Endothelial cell of umbilical vein (primary cell): ENCODE data around the gene SS18L1. TPM values are rescaled to one million over a fixed set of nuclear protein-coding genes. Genes with fewer than 3 reads are reported as not detected.

Experiments
- BruUV-seq: library from RNA; stranded (reverse); fragments of 400-500 nt; replicated peaks from 2 replicates; lab custom pipeline; 2021; lab: Mats Ljungman, UMichigan
- CTCF ChIA-PET: fragments of 300-600, 350-600 bp; sonication (Branson Sonifier 250); formaldehyde crosslinking; loops from one replicate; lab custom pipeline; 2021; ENCODE audit warnings: antibody characterized with exemption, inconsistent platforms; lab: Charles Lee
- POLR2A ChIA-PET: fragments of 300-600, 350-600 bp; sonication (Branson Sonifier 250); formaldehyde crosslinking; loops from one replicate; lab custom pipeline; 2021; ENCODE audit warnings: antibody characterized with exemption, inconsistent platforms; lab: Charles Lee
- DNase-seq: peaks from one replicate; pipeline ENCODE4 v3.0.0-alpha.2; 2011; ENCODE audit warnings: low read depth, low spot score
- FAIRE-seq: peaks from 2 replicates; lab custom pipeline; 2011; peaks lifted over from hg19 to GRCh38; lab: Jason Lieb, UNC
- H2AFZ ChIP-seq: 2 replicates; pipeline ENCODE4 v1.6.0; 2012; ENCODE audit warnings: low read depth, low read length, control low read depth, inconsistent platforms
- H3K27ac ChIP-seq: 2 replicates; pipeline ENCODE4 v1.5.1; 2011; ENCODE audit warnings: low read depth, mild to moderate bottlenecking, control low read depth, low read length, moderate library complexity; ENCODE audit not compliant: insufficient read depth
- H3K27me3 ChIP-seq, 2 experiments: 2 replicates each; pipeline versions ENCODE4 v1.6.0 to v1.6.1; 2011; ENCODE audit warnings: low read length in 2 of 2, mixed read lengths in 1 of 2; ENCODE audit not compliant: control insufficient read depth in 2 of 2, insufficient read depth in 2 of 2
- H3K36me3 ChIP-seq, 2 experiments: 2 replicates in 1 of 2; 3 replicates in 1 of 2; pipeline ENCODE4 v1.5.1; 2011; ENCODE audit warnings: low read length in 2 of 2, mild to moderate bottlenecking in 1 of 2, moderate library complexity in 1 of 2; ENCODE audit not compliant: control insufficient read depth in 2 of 2, insufficient read depth in 2 of 2; ENCODE audit errors: extremely low read depth in 1 of 2
- H3K4me1 ChIP-seq: 3 replicates; pipeline ENCODE4 v1.5.1; 2011; ENCODE audit warnings: mild to moderate bottlenecking, low read length; ENCODE audit not compliant: control insufficient read depth, insufficient read depth; ENCODE audit errors: extremely low read depth
- H3K4me2 ChIP-seq: 2 replicates; pipeline ENCODE4 v1.6.1; 2011; ENCODE audit warnings: low read length, control low read depth, mixed read lengths; ENCODE audit not compliant: insufficient read depth
- H3K4me3 ChIP-seq, 3 experiments: fragments of 200-600 bp in 1 of 3; sonication (generic), shearing (Covaris generic) in 1 of 3; replicated peaks in 1 of 3; 2 replicates each; pipeline ENCODE4 v1.5.1; 2011 to 2016; ENCODE audit warnings: control low read depth in 3 of 3, low read length in 3 of 3, mild to moderate bottlenecking in 2 of 3, inconsistent platforms in 1 of 3, low read depth in 1 of 3, moderate library complexity in 1 of 3; ENCODE audit not compliant: insufficient read depth in 1 of 3
- H3K79me2 ChIP-seq: 2 replicates; pipeline ENCODE4 v1.6.0; 2012; ENCODE audit warnings: low read length, inconsistent platforms; ENCODE audit not compliant: control insufficient read depth, insufficient read depth
- H3K9ac ChIP-seq: replicated peaks from 2 replicates; pipeline ENCODE3; 2011; ENCODE audit warnings: low read length, control low read depth; ENCODE audit not compliant: insufficient read depth; ENCODE audit errors: extremely low read depth
- H3K9me1 ChIP-seq: replicated peaks from 3 replicates; pipeline ENCODE4 v1.6.0; 2011; ENCODE audit warnings: mild to moderate bottlenecking, low read length; ENCODE audit not compliant: control insufficient read depth, insufficient read depth; ENCODE audit errors: extremely low read depth
- H3K9me3 ChIP-seq: replicated peaks from 2 replicates; pipeline ENCODE4 v1.5.1; 2012; ENCODE audit warnings: low read length, inconsistent platforms; ENCODE audit not compliant: control insufficient read depth, insufficient read depth
- H4K20me1 ChIP-seq: replicated peaks from 2 replicates; pipeline ENCODE3; 2011; ENCODE audit warnings: mild to moderate bottlenecking, low read length; ENCODE audit not compliant: control insufficient read depth, insufficient read depth; ENCODE audit errors: extremely low read depth
- CTCF ChIP-seq, 2 donors: IDR thresholded peaks; 1 replicate in 1 of 2; 2 replicates in 1 of 2; pipeline ENCODE4 v1.5.1; 2011; ENCODE audit warnings: low read length in 2 of 2, mild to moderate bottlenecking in 2 of 2, moderate library complexity in 2 of 2, control low read depth in 1 of 2, inconsistent platforms in 1 of 2, low read depth in 1 of 2; ENCODE audit not compliant: insufficient read depth in 1 of 2; ENCODE audit errors: extremely low read depth in 1 of 2
- EZH2 ChIP-seq: IDR thresholded peaks from 2 replicates; pipeline ENCODE4 v1.6.1; 2012; ENCODE audit warnings: borderline replicate concordance, low read depth, mild to moderate bottlenecking, moderate library complexity, low read length, inconsistent platforms; ENCODE audit not compliant: severe bottlenecking
- FOS ChIP-seq: IDR thresholded peaks from 2 replicates; pipeline ENCODE4 v1.6.1; 2011; ENCODE audit warnings: mild to moderate bottlenecking, low read length, moderate library complexity, borderline replicate concordance; ENCODE audit not compliant: insufficient read depth
- GATA2 ChIP-seq: IDR thresholded peaks from 2 replicates; pipeline ENCODE4 v1.7.0; 2011; ENCODE audit warnings: low read depth, mild to moderate bottlenecking, moderate library complexity, mixed read lengths, low read length; ENCODE audit not compliant: insufficient read length, insufficient read depth
- JUN ChIP-seq: IDR thresholded peaks from 2 replicates; pipeline ENCODE4 v1.6.1; 2011; ENCODE audit warnings: borderline replicate concordance, low read depth; ENCODE audit not compliant: insufficient read length, insufficient read depth
- MYC ChIP-seq: IDR thresholded peaks from one replicate; pipeline ENCODE4 v1.6.1; 2011; ENCODE audit warnings: mild to moderate bottlenecking, low read depth, low read length
- POLR2A ChIP-seq: IDR thresholded peaks from 2 replicates; pipeline ENCODE4 v1.6.1; 2012; ENCODE audit warnings: low read depth, mild to moderate bottlenecking, control low read depth, low read length
- POLR2AphosphoS5 ChIP-seq: IDR thresholded peaks from 2 replicates; pipeline ENCODE4 v1.6.1; 2012; ENCODE audit warnings: low read depth, mild to moderate bottlenecking, control low read depth, low read length, moderate library complexity; ENCODE audit not compliant: insufficient read depth
- dilution Hi-C: fragments of 300-500 bp; cut with MboI; formaldehyde crosslinking; loops from one replicate; pipeline ENCODE4 v1.15.0; 2019; ENCODE audit warnings: low sequenced_read_pairs; ENCODE audit not compliant: extremely low pct_ligation_motif_present
- intact Hi-C: fragments of 100-400 bp; cut with micrococcal nuclease; formaldehyde crosslinking; loops from one replicate; pipeline ENCODE4 v1.10.0; 2022
- polyA plus RNA-seq, 4 experiments: library from polyadenylated mRNA; depleted of rRNA in 3 of 4; stranded (reverse) in 3 of 4; unstranded in 1 of 4; fragments of >200 nt; gene quantifications; 2 replicates each; pipeline versions ENCODE4 v1.2.1 to v1.2.3, GENCODE V29; 2011 to 2012; ENCODE audit warnings: missing spikeins in 1 of 4
- total RNA-seq: library from RNA; stranded (reverse); gene quantifications from 2 replicates; pipeline ENCODE4 v1.2.3, GENCODE V29; 2021
- TF ChIP-seq, protein P1 (sequence below): IDR thresholded peaks from 2 replicates; pipeline ENCODE4 v1.6.1; 2011; ENCODE audit not compliant: insufficient read depth, insufficient read length

SS18L1 gene
- total and polyA plus RNA-seq, 2 donors (not counting 3 experiments of a cell fraction or from before 2014, with no cell fraction given), result 15.4 to 21.7 TPM

DNA sequence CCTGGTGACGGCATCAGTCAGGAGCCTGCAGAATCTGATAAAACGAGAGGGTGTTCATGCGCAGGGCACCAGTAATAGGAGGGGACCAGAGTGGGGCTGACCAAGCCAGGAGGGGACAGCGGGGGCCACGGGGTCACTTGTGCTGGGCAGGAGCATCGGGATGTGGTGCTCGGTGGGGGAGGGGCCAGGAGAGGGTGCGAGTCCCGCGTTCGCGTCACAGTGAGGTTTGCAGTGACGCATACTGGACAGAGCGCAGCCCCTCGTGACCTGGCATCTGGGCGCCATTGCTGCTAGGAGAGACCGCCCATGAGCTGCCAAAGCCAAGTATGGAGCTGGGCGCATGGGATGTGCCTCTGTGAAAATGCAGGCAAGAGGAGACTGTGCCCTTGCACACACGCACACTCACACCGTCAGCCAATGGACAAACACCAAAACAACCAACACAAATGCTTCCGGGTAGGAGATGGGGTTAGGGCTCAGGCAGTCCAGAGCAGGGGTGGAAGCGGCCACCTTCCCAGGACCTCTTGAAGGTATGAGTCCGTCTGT lies 25.4 kb downstream of the SS18L1 start:
- CTCF ChIA-PET, result no interaction called here
- dilution Hi-C loops, result no loop called here

More for the DNA sequence above, 25.4 kb downstream of the SS18L1 start:
- no peaks in the 10 kb centered on the region for H4K20me1 ChIP-seq
- no peak overlapping the region for H3K4me3 ChIP-seq
- no peaks in the 10 kb centered on the region for H3K4me1 ChIP-seq
- no peak overlapping the region for H2AFZ ChIP-seq
- H3K9me1 ChIP-seq, result no peaks in the 10 kb centered on the region
- H3K4me2 ChIP-seq, result no peak overlapping the region
- H3K9ac ChIP-seq, result no peak overlapping the region
- no peaks in the 10 kb centered on the region for H3K9me3 ChIP-seq
- DNase-seq, result no peak
- intact Hi-C loops, result no loop called here
- no peaks in the 10 kb centered on the region for H3K79me2 ChIP-seq
- POLR2A ChIA-PET, result no interaction called here
- FAIRE-seq, result no peak
- H3K27ac ChIP-seq, result no peak overlapping the region
- no TSS peak for BruUV-seq
- H3K27me3 ChIP-seq, result no peaks in the 10 kb centered on the region
- H3K36me3 ChIP-seq, result peaks cover 2 to 30% of the 10 kb centered on the region in 2 experiments
- TF ChIP-seq JUN (no peak), MYC (no peak), CTCF (IDR thresholded peaks at IDR 0.05; ENCODE audit: extremely low read depth in 1 of 2, insufficient read depth in 1 of 2, low read depth in 1 of 2, low read length in 2 of 2) (no peak), POLR2AphosphoS5 (no peak), FOS (no peak), EZH2 (no peak), GATA2 (no peak), POLR2A (no peak)
- TF ChIP-seq, protein P1, sequence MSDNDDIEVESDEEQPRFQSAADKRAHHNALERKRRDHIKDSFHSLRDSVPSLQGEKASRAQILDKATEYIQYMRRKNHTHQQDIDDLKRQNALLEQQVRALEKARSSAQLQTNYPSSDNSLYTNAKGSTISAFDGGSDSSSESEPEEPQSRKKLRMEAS, result no peak
